ENCODE data around the gene MYOG.

DNA sequence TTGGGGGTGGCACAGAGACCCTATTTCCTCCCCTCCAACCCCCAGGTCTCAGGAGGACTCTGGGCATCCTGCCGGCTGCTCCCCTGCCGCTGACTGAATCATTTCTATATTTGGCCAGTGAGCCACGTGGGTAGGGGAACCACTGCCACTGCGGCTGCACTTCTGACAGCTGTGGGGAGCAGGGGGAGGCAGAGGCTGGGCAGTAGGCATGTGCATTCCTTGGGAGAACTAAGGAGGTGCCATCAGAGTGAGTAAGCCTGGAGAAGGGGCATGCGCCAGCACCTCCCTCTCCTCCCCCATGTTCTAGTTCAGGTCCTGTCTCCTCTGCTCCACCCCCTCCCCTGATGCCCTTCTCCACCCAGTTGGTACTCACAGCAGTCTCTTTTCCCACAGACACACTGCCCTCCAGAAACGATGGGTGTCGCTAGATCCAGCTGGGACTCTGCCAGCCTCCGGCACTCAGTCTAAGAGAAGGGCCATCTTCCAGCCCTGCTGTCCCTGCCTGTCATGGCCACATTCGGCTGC lies 47.5 kb downstream of the MYOG start:
- TF ChIP-seq, protein P1, sequence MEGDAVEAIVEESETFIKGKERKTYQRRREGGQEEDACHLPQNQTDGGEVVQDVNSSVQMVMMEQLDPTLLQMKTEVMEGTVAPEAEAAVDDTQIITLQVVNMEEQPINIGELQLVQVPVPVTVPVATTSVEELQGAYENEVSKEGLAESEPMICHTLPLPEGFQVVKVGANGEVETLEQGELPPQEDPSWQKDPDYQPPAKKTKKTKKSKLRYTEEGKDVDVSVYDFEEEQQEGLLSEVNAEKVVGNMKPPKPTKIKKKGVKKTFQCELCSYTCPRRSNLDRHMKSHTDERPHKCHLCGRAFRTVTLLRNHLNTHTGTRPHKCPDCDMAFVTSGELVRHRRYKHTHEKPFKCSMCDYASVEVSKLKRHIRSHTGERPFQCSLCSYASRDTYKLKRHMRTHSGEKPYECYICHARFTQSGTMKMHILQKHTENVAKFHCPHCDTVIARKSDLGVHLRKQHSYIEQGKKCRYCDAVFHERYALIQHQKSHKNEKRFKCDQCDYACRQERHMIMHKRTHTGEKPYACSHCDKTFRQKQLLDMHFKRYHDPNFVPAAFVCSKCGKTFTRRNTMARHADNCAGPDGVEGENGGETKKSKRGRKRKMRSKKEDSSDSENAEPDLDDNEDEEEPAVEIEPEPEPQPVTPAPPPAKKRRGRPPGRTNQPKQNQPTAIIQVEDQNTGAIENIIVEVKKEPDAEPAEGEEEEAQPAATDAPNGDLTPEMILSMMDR (IDR thresholded peaks at IDR 0.05): no peak
- no peak for TF ChIP-seq ZFX (IDR thresholded peaks at IDR 0.05; ENCODE audit: borderline replicate concordance)

Data from 22Rv1 (cell line).